ENCODE results near the gene TMLHE. TPM values are rescaled to one million over a fixed set of nuclear protein-coding genes. Genes with fewer than 3 reads are reported as not detected.
"Not testable (repeated sequence)": the region's sequence is repeated elsewhere in the genome, so short reads cannot be mapped to it uniquely, and the experiment has no call there.

TMLHE gene
- total RNA-seq, 1 donor from 2014 or later = 11.5 TPM

- not testable (repeated sequence) for ATAC-seq
These were observed 121.3 kb downstream of the TMLHE start for GRCh38 chrX:155491421-155491820.

DNA sequence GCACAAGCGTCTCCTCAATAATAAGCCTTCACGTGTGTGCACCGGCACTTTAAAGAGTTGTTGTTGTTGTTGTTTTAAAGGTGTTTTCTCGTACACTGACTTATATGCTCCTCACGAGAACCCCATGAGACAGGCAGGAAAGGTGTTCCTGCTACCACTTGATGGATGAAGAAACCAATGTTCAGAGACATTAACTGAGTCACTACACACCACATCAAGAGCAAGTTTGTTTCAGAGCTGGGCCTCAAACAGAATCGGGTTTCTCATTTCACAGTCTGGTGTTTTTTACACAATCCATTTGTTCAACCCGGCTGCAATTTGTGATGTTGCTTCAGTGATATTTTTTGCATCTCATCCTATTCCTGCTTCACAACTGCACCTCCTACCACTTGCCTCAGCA is 135.6 kb downstream of the TMLHE start:
- not testable (repeated sequence) for ATAC-seq

DNA sequence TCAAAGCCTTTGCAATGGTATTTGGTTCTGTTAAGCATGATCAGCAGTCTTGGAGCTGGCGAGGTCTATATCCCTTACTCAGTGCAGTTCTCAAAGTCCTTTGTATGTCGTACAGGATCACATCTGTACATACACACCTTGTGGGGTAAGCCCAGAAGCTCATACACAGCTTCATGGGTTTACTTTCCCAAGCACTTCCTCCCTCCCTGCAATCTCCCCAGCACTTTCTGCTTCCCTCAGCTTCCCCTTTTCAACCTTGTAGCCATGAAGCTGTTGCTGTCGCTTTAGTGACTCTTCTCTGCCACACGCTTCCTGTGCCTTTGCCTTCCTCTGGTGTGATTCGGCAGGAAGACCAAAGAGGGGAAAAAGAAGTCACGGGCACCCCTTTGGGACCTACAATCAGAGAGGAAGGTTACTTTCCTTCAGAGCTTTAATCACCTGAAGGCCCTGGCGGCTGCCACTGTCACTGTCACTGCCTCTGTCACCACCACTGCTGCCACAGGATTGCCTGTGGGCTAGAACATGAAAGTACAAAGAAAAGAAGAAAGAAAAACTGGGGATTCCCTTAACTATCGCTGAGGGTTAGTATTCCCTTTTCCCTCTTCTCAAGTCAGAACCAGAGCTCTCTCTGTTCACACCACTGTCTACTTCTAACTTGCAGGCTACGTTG is 146.3 kb downstream of the TMLHE start:
- not testable (repeated sequence) for ATAC-seq

GRCh38 chrX:155460501-155460900 is 152.3 kb downstream of the TMLHE start:
- not testable (repeated sequence) for ATAC-seq

GRCh38 chrX:155458471-155458870 is 154.3 kb downstream of the TMLHE start, which contains the start of gene F8A3:
F8A3 (minus strand) TSS chrX:155458620; CDS start chrX:155458600, 20 bp downstream.
- ATAC-seq = peak; percentile 79

GRCh38 chrX:155457761-155458447 is 154.8 kb downstream of the TMLHE start:
- peak; percentile 65 for ATAC-seq

DNA sequence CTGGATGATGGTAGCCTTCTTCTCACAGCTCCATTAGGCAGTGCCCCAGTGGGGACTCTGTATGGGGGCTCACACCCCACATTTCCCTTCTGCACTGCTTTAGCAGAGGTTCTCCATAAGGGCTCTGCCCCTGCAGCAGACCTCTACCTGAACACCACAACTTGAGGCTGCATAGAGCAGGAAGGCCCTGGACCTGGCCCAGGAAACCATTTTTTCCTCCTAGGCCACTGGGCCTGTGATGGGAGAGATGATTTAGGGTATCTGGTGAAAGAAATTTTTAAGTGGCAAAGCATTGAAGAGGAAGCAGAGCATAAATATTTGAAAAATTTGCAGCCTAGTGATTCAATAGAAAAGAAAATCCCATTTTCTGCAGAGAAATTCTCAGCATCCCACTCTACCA is 171.7 kb downstream of the TMLHE start:
- ATAC-seq = no peak

Other genes with a start within 250 kb of the TMLHE start
- not detected for gene F8A2, start 230.9 kb downstream of the TMLHE start, total RNA-seq
- 2.3 TPM for gene F8A3, start 154.3 kb downstream of the TMLHE start, total RNA-seq
- gene SPRY3, start 366 bp downstream of the TMLHE start, total RNA-seq = 0.52 TPM

Measured in esophagus mucosa (tissue), 1 donor.